Adrenal gland (tissue), 12 donors: ENCODE data around the gene DZANK1. TPM values are rescaled to one million over a fixed set of nuclear protein-coding genes. Genes with fewer than 3 reads are reported as not detected.

Experiments used
- DNase-seq, 7 donors: peaks; one replicate each; pipeline ENCODE4 v3.0.0-alpha.2; 2019 to 2020
- H3K27ac ChIP-seq, 5 donors: fragments of 200-600 bp; sonication (generic) in 4 of 5; 1 replicate in 3 of 5; 2 replicates in 2 of 5; pipeline versions ENCODE4 v1.5.1 to v1.8.0; 2016 to 2020; ENCODE audit warnings: mild to moderate bottlenecking in 1 of 5
- H3K27me3 ChIP-seq: fragments of 200-600 bp; 2 replicates; pipeline ENCODE4 v1.8.0; 2021
- H3K36me3 ChIP-seq, 2 donors: fragments of 200-600 bp; replicated peaks in 1 of 2; 1 replicate in 1 of 2; 2 replicates in 1 of 2; pipeline versions ENCODE4 v1.5.1 to v1.8.0; 2018 to 2022
- H3K4me1 ChIP-seq, 2 donors: fragments of 200-600 bp; replicated peaks in 1 of 2; 1 replicate in 1 of 2; 2 replicates in 1 of 2; pipeline versions ENCODE4 v1.5.1 to v1.8.0; 2018 to 2021
- H3K4me3 ChIP-seq, 4 donors: fragments of 200-600 bp; sonication (generic) in 3 of 4; one replicate each; pipeline ENCODE4 v1.5.1; 2016 to 2018
- H3K9me3 ChIP-seq, 3 donors: fragments of 200-600 bp; sonication (generic) in 1 of 3; replicated peaks in 1 of 3; 1 replicate in 2 of 3; 2 replicates in 1 of 3; pipeline versions ENCODE4 v1.5.1 to v1.8.0; 2016 to 2021
- CTCF ChIP-seq, 6 experiments: fragments of 450-650 bp in 4 of 6; fragments of 200-600 bp in 2 of 6; sonication (generic) in 1 of 6; IDR thresholded peaks; 1 replicate in 5 of 6; 2 replicates in 1 of 6; pipeline versions ENCODE4 v1.5.1 to v1.8.0; 2016 to 2021; ENCODE audit warnings: antibody characterized with exemption in 6 of 6, mild to moderate bottlenecking in 2 of 6, moderate library complexity in 1 of 6
- POLR2A ChIP-seq, 2 donors: fragments of 450-650 bp; IDR thresholded peaks; one replicate each; pipeline ENCODE4 v1.6.1; 2017; ENCODE audit warnings: antibody characterized with exemption in 2 of 2, mild to moderate bottlenecking in 2 of 2, moderate library complexity in 1 of 2
- WGBS, 4 donors: extraction: QIAGEN DNeasy Blood & Tissue Kit in 2 of 4; methylation state at CpG; one replicate each; pipeline versions ENCODE4 v1.1.5 to v1.1.7; 2013 to 2017; 5-methylcytosine and 5-hydroxymethylcytosine counted together
- intact Hi-C, 2 donors: fragments of 100-400 bp; cut with DNase I; formaldehyde crosslinking; loops; one replicate each; pipeline versions ENCODE4 v1.14.1 to v1.15.0; 2022 to 2023
- polyA plus RNA-seq, 3 donors: library from polyadenylated mRNA; stranded (reverse); fragments of 200-250 nt in 2 of 3; fragments of 350-450 nt in 1 of 3; fragmentation: Illumina TruSeq in 1 of 3; extraction: RNeasy Lipid Tissue Mini Kit (QIAGEN cat#74804) in 1 of 3; gene quantifications; one replicate each; pipeline ENCODE4 v1.2.3, GENCODE V29; 2013 to 2014
- total RNA-seq, 9 donors: library from RNA; depleted of rRNA in 4 of 9; stranded (reverse); fragments of >200 nt in 4 of 9; fragments of 120-200 nt in 1 of 9; fragmentation: NEBNext Ultra II Directional in 1 of 9; extraction: Animal tissue kit (Norgen Biotek cat#: 25700) in 1 of 9; gene quantifications; one replicate each; pipeline versions ENCODE4 v1.1.0 to v1.2.4, GENCODE V29; 2013 to 2023
- donor health status: healthy with polysubstance abuse.
- donor health status: Bipolar disorder and iron deficiency.
- donor health status: DM: yes; HTN: yes; CAD: no.
- donor health status: DM: no; HTN: no; CAD: no.
- donor health status: DM: no; HTN: no; CAD: no.
- donor health status: DM: yes; HTN: yes; CAD: no.

DZANK1 gene
- total and polyA plus RNA-seq, 12 donors, result 1.3 to 5.7 (median 3.0) TPM

GRCh38 chr20:18466574-18466893 lies 296 bp downstream of the DZANK1 start:
- peak overlapping the region in 1 of 5 donors; percentile 89 for H3K27ac ChIP-seq
- peak overlapping the region in 3 of 4 donors; percentile 50 to 79 (median 66) for H3K4me3 ChIP-seq
- H3K4me1 ChIP-seq, result peaks cover 7 to 17% of the 10 kb centered on the region in 2 donors
- H3K9me3 ChIP-seq, result no peaks in the 10 kb centered on the region
- no peak for DNase-seq
- no peak for TF ChIP-seq POLR2A (IDR thresholded peaks at IDR 0.05)
- TF ChIP-seq CTCF (IDR thresholded peaks at IDR 0.05), result no peak
- H3K27me3 ChIP-seq, result no peaks in the 10 kb centered on the region
- H3K36me3 ChIP-seq, result peaks cover 0 to 10% of the 10 kb centered on the region in 2 donors
- WGBS, 4 donors, result 0 to 3% (median 1%) methylated on average over 14 to 15 of the region's 15 CpGs
- intact Hi-C loops, result loop anchor here in 1 of 2 donors (10.0 kb wide), 1 partner anchor 52 kb away; no protein-coding TSS in a partner anchor

- peaks cover 0 to 10% of the 10 kb centered on the region in 2 donors for H3K36me3 ChIP-seq
- H3K27ac ChIP-seq, result no peak overlapping the region
- TF ChIP-seq POLR2A (IDR thresholded peaks at IDR 0.05), result no peak
- no peak for TF ChIP-seq CTCF (IDR thresholded peaks at IDR 0.05)
- no peaks in the 10 kb centered on the region for H3K9me3 ChIP-seq
- H3K4me1 ChIP-seq, result peaks cover 7 to 17% of the 10 kb centered on the region in 2 donors
- DNase-seq, result no peak
- H3K4me3 ChIP-seq, result peak overlapping the region in 1 of 4 donors; percentile 79
- 60 to 62% (median 61%) methylated on average over 6 of the region's 6 CpGs for whole genome bisulfite sequencing, 4 donors
- intact Hi-C loops, result loop anchor here in 1 of 2 donors (10.0 kb wide), 1 partner anchor 51 kb away; no protein-coding TSS in a partner anchor
- no peaks in the 10 kb centered on the region for H3K27me3 ChIP-seq
These were observed 1.2 kb downstream of the DZANK1 start for GRCh38 chr20:18465536-18466200.

GRCh38 chr20:18456600-18456999 lies 10.2 kb downstream of the DZANK1 start:
- H3K4me1 ChIP-seq, result no peaks in the 10 kb centered on the region

GRCh38 chr20:18443886-18444285 lies 22.9 kb downstream of the DZANK1 start:
- H3K4me1 ChIP-seq, result peaks cover 0 to 10% of the 10 kb centered on the region in 2 donors
- no peak overlapping the region for H3K4me3 ChIP-seq
- no peak for TF ChIP-seq CTCF (IDR thresholded peaks at IDR 0.05)
- no peak for TF ChIP-seq POLR2A (IDR thresholded peaks at IDR 0.05)
- WGBS, 4 donors, result 56 to 78% (median 69%) methylated on average over 4 of the region's 4 CpGs
- H3K27me3 ChIP-seq, result no peaks in the 10 kb centered on the region
- no peaks in the 10 kb centered on the region for H3K9me3 ChIP-seq
- intact Hi-C loops, result no loop called here
- no peaks in the 10 kb centered on the region for H3K36me3 ChIP-seq
- no peak overlapping the region for H3K27ac ChIP-seq
- no peak for DNase-seq

More at GRCh38 chr20:18456600-18456999, 10.2 kb downstream of the DZANK1 start:
- Histone ChIP-seq H3K4me3 (no peak overlapping the region), H3K36me3 (no peaks in the 10 kb centered on the region), H3K9me3 (no peaks in the 10 kb centered on the region), H3K27ac (no peak overlapping the region), H3K27me3 (no peaks in the 10 kb centered on the region)
- 84 to 92% (median 87%) methylated on average over 3 of the region's 3 CpGs for WGBS, 4 donors
- TF ChIP-seq CTCF (IDR thresholded peaks at IDR 0.05), result no peak
- intact Hi-C loops, result no loop called here
- DNase-seq, result no peak
